Measurements from ENCODE around the gene FBXL7. TPM values are rescaled to one million over a fixed set of nuclear protein-coding genes. Genes with fewer than 3 reads are reported as not detected.

Gene FBXL7
- total and polyA plus RNA-seq, 2 of the 8 experiments (the other 6 are each of a cell fraction or from before 2014, with no cell fraction given): 17.7 to 17.8 TPM

DNA sequence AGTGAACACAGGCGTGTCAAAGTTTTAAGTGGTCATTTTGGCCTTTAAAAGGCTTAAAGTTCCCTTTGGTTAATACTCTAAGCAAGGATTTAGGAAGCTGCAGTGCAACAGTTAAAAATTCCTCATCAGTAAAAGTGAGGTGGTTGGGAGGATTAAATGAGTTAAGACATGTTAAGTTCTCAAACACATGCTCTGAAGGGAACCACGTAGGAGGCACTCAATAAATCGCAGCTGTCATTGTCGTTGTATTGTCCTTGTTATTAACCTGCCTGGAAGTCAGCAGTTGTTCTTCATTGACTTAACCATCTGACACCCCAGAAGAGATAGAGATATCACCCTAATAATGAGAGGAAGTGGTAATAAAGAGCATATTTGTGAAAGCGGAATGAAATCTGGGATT is 432.1 kb downstream of the FBXL7 start:
- Histone ChIP-seq H3K56ac (replicated peaks; ENCODE audit: insufficient read length, low read depth, low read length) (no peak overlapping the region), H3K23me2 (ENCODE audit: low read depth, low read length) (no peaks in the 10 kb centered on the region), H3K14ac (ENCODE audit: insufficient read length) (no peak overlapping the region), H3K4me2 (ENCODE audit: insufficient read depth in 1 of 2, low read depth in 2 of 2, low read length in 2 of 2) (no peak overlapping the region), H4K20me1 (replicated peaks in 1 of 2; ENCODE audit: control insufficient read depth in 1 of 2, insufficient read depth in 2 of 2, low read length in 2 of 2) (no peaks in the 10 kb centered on the region), H2AFZ (ENCODE audit: low read length) (no peak overlapping the region), H3K27ac (ENCODE audit: low read depth, low read length) (no peak overlapping the region), H2BK120ac (replicated peaks; ENCODE audit: low read depth, low read length) (no peak overlapping the region), H3K79me2 (ENCODE audit: control insufficient read depth in 1 of 2, insufficient read depth in 2 of 2, low read length in 2 of 2) (no peaks in the 10 kb centered on the region; a peak in 1 of 4 replicates), H3K9me3 (ENCODE audit: insufficient read depth in 2 of 2, low read depth in 1 of 2, low read length in 1 of 2) (no peaks in the 10 kb centered on the region; a peak in 1 of 4 replicates), H2AK5ac (ENCODE audit: low read depth, low read length) (no peak overlapping the region), H3K23ac (ENCODE audit: insufficient read length) (no peak overlapping the region), H2BK20ac (ENCODE audit: low read length) (no peak overlapping the region), H2BK5ac (ENCODE audit: low read depth, low read length) (no peak overlapping the region), H4K91ac (replicated peaks; ENCODE audit: insufficient read length, low read length) (no peak overlapping the region), H3K18ac (ENCODE audit: extremely low read depth, low read length) (no peak overlapping the region), H4K8ac (ENCODE audit: extremely low read depth, insufficient read depth, low read length) (no peak overlapping the region), H4K5ac (ENCODE audit: insufficient read length, low read depth, low read length) (no peak overlapping the region), H3K36me3 (ENCODE audit: control insufficient read depth in 2 of 4, insufficient read depth in 4 of 4, low read length in 3 of 4) (peaks cover 0 to 6% (median 2%) of the 10 kb centered on the region in 4 experiments; a peak in 3 of 8 replicates), H3K79me1 (ENCODE audit: low read depth, low read length) (no peaks in the 10 kb centered on the region; the same call in 1 of the 2 replicates), H3K9ac (replicated peaks in 1 of 4; ENCODE audit: extremely low read depth in 1 of 4, low read depth in 3 of 4, low read length in 3 of 4) (no peak overlapping the region), H3K4me1 (replicated peaks in 1 of 4; ENCODE audit: control insufficient read depth in 3 of 4, insufficient read depth in 4 of 4, low read length in 3 of 4) (peaks cover 0 to 3% (median 1%) of the 10 kb centered on the region in 4 experiments; a peak in 1 of 7 replicates), H2BK15ac (ENCODE audit: low read length) (no peak overlapping the region), H3K27me3 (replicated peaks in 1 of 4; ENCODE audit: control insufficient read depth in 3 of 4, extremely low read depth in 1 of 4, insufficient read depth in 3 of 4, low read length in 3 of 4) (no peaks in the 10 kb centered on the region), H3K4me3 (ENCODE audit: extremely low read depth in 1 of 4, insufficient read depth in 2 of 4, low read depth in 3 of 4, low read length in 4 of 4) (no peak overlapping the region), H3K4ac (replicated peaks; ENCODE audit: insufficient read length, low read depth, low read length) (no peak overlapping the region), H2BK12ac (ENCODE audit: low read depth, low read length) (no peak overlapping the region)
- ChIA-PET CTCF (ENCODE audit: partially characterized antibody) (no interaction called here), POLR2A (ENCODE audit: partially characterized antibody) (no interaction called here)
- 91% methylated on average over 5 of the region's 5 CpGs; no CpG with 5 or more reads in 1 of the 2 experiments for WGBS, 2 experiments (ENCODE audit: extremely low coverage in 1 of 2, insufficient coverage in 1 of 2, insufficient read length in 1 of 2, insufficient replicate concordance in 2 of 2, low coverage in 1 of 2, low lambda C conversion rate in 2 of 2, missing lambda C conversion rate in 1 of 2)
- DNase-seq (ENCODE audit: low read depth in 1 of 2, low spot score in 2 of 2): no peak
- FAIRE-seq: no peak
- TF ChIP-seq SP1 (IDR thresholded peaks at IDR 0.05; ENCODE audit: low read depth, low read length) (no peak), CEBPB (IDR thresholded peaks at IDR 0.05; ENCODE audit: low read depth, low read length) (no peak), EP300 (IDR thresholded peaks at IDR 0.05; ENCODE audit: borderline replicate concordance in 1 of 2, low read depth in 2 of 2, low read length in 2 of 2) (no peak), JUN (IDR thresholded peaks at IDR 0.05; ENCODE audit: low read depth, low read length) (no peak), CREB1 (IDR thresholded peaks at IDR 0.05) (no peak), BACH1 (IDR thresholded peaks at IDR 0.05; ENCODE audit: low read length) (no peak), USF2 (IDR thresholded peaks at IDR 0.05; ENCODE audit: low read length) (no peak), TAF1 (IDR thresholded peaks at IDR 0.05; ENCODE audit: low read depth, low read length) (no peak)

Measured in H1 (cell line).